Measurements from ENCODE around the gene FMN1.

DNA sequence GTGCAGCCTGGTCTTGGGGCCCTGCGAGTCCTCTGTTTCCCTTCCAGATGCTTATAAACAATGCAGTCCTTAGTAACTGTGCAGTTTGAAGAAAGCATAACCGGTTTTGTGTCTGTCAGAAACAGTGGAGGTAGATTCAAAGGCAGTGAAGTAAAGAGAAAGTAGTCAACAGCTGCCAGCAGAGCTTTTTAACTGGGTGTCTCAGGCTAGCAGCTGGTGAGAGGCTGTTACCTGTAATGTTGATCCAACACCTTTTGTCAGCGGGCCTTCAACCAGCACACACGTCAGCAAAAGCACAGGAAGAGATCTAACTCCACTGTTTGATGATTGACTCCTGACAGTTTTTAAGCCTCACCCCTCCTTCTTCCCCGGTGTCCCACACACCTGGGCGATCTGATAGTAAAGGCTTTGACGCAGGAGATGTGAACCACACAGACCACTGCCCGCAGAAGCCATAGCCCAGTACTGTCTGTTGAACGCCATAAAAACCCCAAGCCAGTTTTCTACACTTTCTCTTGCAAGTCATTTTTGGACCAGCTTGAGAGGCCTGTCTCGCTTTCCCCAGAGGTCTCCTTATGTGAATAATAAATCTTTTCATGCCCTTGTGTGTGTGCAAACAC, 178.0 kb downstream of the FMN1 start:
- no peak for TF ChIP-seq EZH2 (IDR thresholded peaks at IDR 0.05; ENCODE audit: insufficient read depth, poor library complexity, severe bottlenecking)
- no peak for TF ChIP-seq EZH2phosphoT487 (IDR thresholded peaks at IDR 0.05; ENCODE audit: insufficient read depth, low read depth)
